Left ventricle myocardium inferior (tissue), 1 donor: ENCODE results near the gene NR1H4. TPM values are rescaled to one million over a fixed set of nuclear protein-coding genes. Genes with fewer than 3 reads are reported as not detected.
A peak's percentile ranks its signal among the peaks of the same experiment; 100 is the strongest.

Source experiments
- DNase-seq: peaks from one replicate; pipeline ENCODE4 v3.0.0-alpha.2; 2020
- H3K27ac ChIP-seq: fragments of 200-600 bp; replicated peaks from 2 replicates; pipeline ENCODE4 v1.8.0; 2021
- H3K27me3 ChIP-seq: fragments of 200-600 bp; 2 replicates; pipeline ENCODE4 v1.8.0; 2021; ENCODE audit warnings: low read depth
- H3K36me3 ChIP-seq: fragments of 200-600 bp; 2 replicates; pipeline ENCODE4 v1.8.0; 2021
- H3K4me1 ChIP-seq: fragments of 200-600 bp; 2 replicates; pipeline ENCODE4 v1.8.0; 2021
- H3K4me3 ChIP-seq: fragments of 200-600 bp; 2 replicates; pipeline ENCODE4 v1.8.0; 2021; ENCODE audit warnings: mild to moderate bottlenecking, moderate library complexity
- H3K9me3 ChIP-seq: fragments of 200-600 bp; replicated peaks from 2 replicates; pipeline ENCODE4 v1.8.0; 2021
- CTCF ChIP-seq: fragments of 200-600 bp; IDR thresholded peaks from 2 replicates; pipeline ENCODE4 v1.8.0; 2021; ENCODE audit warnings: antibody characterized with exemption, mild to moderate bottlenecking, borderline replicate concordance
- intact Hi-C: fragments of 100-400 bp; cut with micrococcal nuclease; formaldehyde crosslinking; loops from one replicate; pipeline ENCODE4 v1.11.0; 2022
- total RNA-seq: library from RNA; stranded (reverse); fragmentation: NEBNext Ultra II Directional; extraction: Animal tissue kit (Norgen Biotek cat#: 25700); gene quantifications from one replicate; pipeline ENCODE4 v1.2.1, GENCODE V29; 2021
- donor health status: DM: no; HTN: yes; CAD: no; lungs with severe emphysema.

Gene NR1H4
- total RNA-seq, 1 donor from 2014 or later = not detected

GRCh38 chr12:100574187-100575074 lies 100.8 kb downstream of the NR1H4 start:
- Histone ChIP-seq H3K36me3 (no peaks in the 10 kb centered on the region), H3K9me3 (no peaks in the 10 kb centered on the region), H3K4me1 (peaks cover 21% of the 10 kb centered on the region), H3K27me3 (peaks cover 15% of the 10 kb centered on the region), H3K27ac (peak overlapping the region; percentile 78), H3K4me3 (peak overlapping the region; percentile 80)
- intact Hi-C loops = no loop called here
- peak; percentile 27 for DNase-seq
- no peak for TF ChIP-seq CTCF

- H3K36me3 ChIP-seq = no peaks in the 10 kb centered on the region
- no peak for DNase-seq
- H3K27ac ChIP-seq = no peak overlapping the region
- peaks cover 15% of the 10 kb centered on the region for H3K27me3 ChIP-seq
- no peaks in the 10 kb centered on the region for H3K9me3 ChIP-seq
- no peak overlapping the region for H3K4me3 ChIP-seq
- H3K4me1 ChIP-seq = peaks cover 21% of the 10 kb centered on the region
- TF ChIP-seq CTCF = no peak
- intact Hi-C loops = no loop called here
These were observed 102.8 kb downstream of the NR1H4 start for GRCh38 chr12:100576331-100577036.

- H3K4me3 ChIP-seq = no peak overlapping the region
- H3K27me3 ChIP-seq = peaks cover 15% of the 10 kb centered on the region
- no peak overlapping the region for H3K27ac ChIP-seq
- H3K9me3 ChIP-seq = peaks cover 17% of the 10 kb centered on the region
- H3K36me3 ChIP-seq = no peaks in the 10 kb centered on the region
- no peak for DNase-seq
- no peak for TF ChIP-seq CTCF
- H3K4me1 ChIP-seq = peaks cover 11% of the 10 kb centered on the region
- intact Hi-C loops = no loop called here
These were observed 105.3 kb downstream of the NR1H4 start for GRCh38 chr12:100578923-100579322.

- H3K9me3 ChIP-seq = peaks cover 17% of the 10 kb centered on the region
- peaks cover 15% of the 10 kb centered on the region for H3K27me3 ChIP-seq
- no peak for TF ChIP-seq CTCF
- no peak overlapping the region for H3K4me3 ChIP-seq
- intact Hi-C loops = no loop called here
- peaks cover 1% of the 10 kb centered on the region for H3K4me1 ChIP-seq
- DNase-seq = no peak
- no peak overlapping the region for H3K27ac ChIP-seq
- H3K36me3 ChIP-seq = no peaks in the 10 kb centered on the region
These were observed 106.2 kb downstream of the NR1H4 start for GRCh38 chr12:100579844-100580243.

- DNase-seq = no peak
- Histone ChIP-seq H3K4me3 (no peak overlapping the region), H3K4me1 (no peaks in the 10 kb centered on the region), H3K27ac (no peak overlapping the region), H3K27me3 (no peaks in the 10 kb centered on the region), H3K36me3 (no peaks in the 10 kb centered on the region), H3K9me3 (peaks cover 43% of the 10 kb centered on the region)
- TF ChIP-seq CTCF = no peak
- intact Hi-C loops = no loop called here
These were observed 110.6 kb downstream of the NR1H4 start for GRCh38 chr12:100584256-100584655.
